Liver (tissue), 3 donors: ENCODE results near the gene CCN2.

Source experiments
- ATF3 ChIP-seq: IDR thresholded peaks from 2 replicates; pipeline ENCODE4 v1.6.1; 2016; ENCODE audit warnings: antibody characterized with exemption
- CTCF ChIP-seq: fragments of 150-350 bp; IDR thresholded peaks from 2 replicates; pipeline ENCODE4 v1.5.1; 2017; ENCODE audit warnings: improper control_type of control experiment, low read depth, low read length; ENCODE audit not compliant: missing input control
- EGR1 ChIP-seq, 2 donors: IDR thresholded peaks; 2 replicates each; pipeline ENCODE4 v1.6.1; 2016 to 2018; ENCODE audit warnings: antibody characterized with exemption in 2 of 2, low read depth in 2 of 2
- GABPA ChIP-seq, 2 donors: IDR thresholded peaks in 1 of 2; conservative IDR thresholded peaks in 1 of 2; 2 replicates each; pipeline ENCODE4 v1.6.1; 2016; ENCODE audit warnings: antibody characterized with exemption in 2 of 2, mild to moderate bottlenecking in 1 of 2, moderate library complexity in 1 of 2
- HNF4A ChIP-seq, 2 donors: conservative IDR thresholded peaks; 2 replicates each; pipeline ENCODE4 v1.6.1; 2016; ENCODE audit warnings: antibody characterized with exemption in 2 of 2, mild to moderate bottlenecking in 2 of 2
- HNF4G ChIP-seq: IDR thresholded peaks from 2 replicates; pipeline ENCODE4 v1.6.1; 2016; ENCODE audit warnings: antibody characterized with exemption
- JUND ChIP-seq, 2 donors: IDR thresholded peaks; 2 replicates each; pipeline ENCODE4 v1.6.1; 2016; ENCODE audit warnings: antibody characterized with exemption in 2 of 2
- MAX ChIP-seq: IDR thresholded peaks from 2 replicates; pipeline ENCODE4 v1.6.1; 2016; ENCODE audit warnings: antibody characterized with exemption
- RAD21 ChIP-seq, 2 donors: IDR thresholded peaks; 2 replicates each; pipeline ENCODE4 v1.6.1; 2016; ENCODE audit warnings: antibody characterized with exemption in 2 of 2, mild to moderate bottlenecking in 2 of 2
- REST ChIP-seq: IDR thresholded peaks from 2 replicates; pipeline ENCODE4 v1.6.1; 2016; ENCODE audit warnings: antibody characterized with exemption, mild to moderate bottlenecking
- RXRA ChIP-seq, 2 donors: IDR thresholded peaks; 2 replicates each; pipeline ENCODE4 v1.6.1; 2017 to 2018; ENCODE audit warnings: antibody characterized with exemption in 2 of 2, mild to moderate bottlenecking in 1 of 2
- SP1 ChIP-seq: IDR thresholded peaks from 2 replicates; pipeline ENCODE4 v1.6.1; 2018; ENCODE audit warnings: antibody characterized with exemption, mild to moderate bottlenecking
- YY1 ChIP-seq: IDR thresholded peaks from 2 replicates; pipeline ENCODE4 v1.6.1; 2016; ENCODE audit warnings: antibody characterized with exemption, mild to moderate bottlenecking
- ZBTB33 ChIP-seq: IDR thresholded peaks from 2 replicates; pipeline ENCODE4 v1.6.1; 2016; ENCODE audit warnings: antibody characterized with exemption
- donor health status: healthy.
- donor health status: healthy.

GRCh38 chr6:131920656-131921055, 30.5 kb downstream of the CCN2 start:
- no peak for TF ChIP-seq MAX
- TF ChIP-seq CTCF = no peak
- no peak for TF ChIP-seq YY1
- TF ChIP-seq HNF4A (conservative IDR thresholded peaks at IDR 0.05) = no peak
- TF ChIP-seq HNF4G = no peak
- no peak for TF ChIP-seq JUND (IDR thresholded peaks at IDR 0.05)
- TF ChIP-seq SP1 = no peak
- TF ChIP-seq RAD21 (IDR thresholded peaks at IDR 0.05) = no peak
- TF ChIP-seq ZBTB33 = no peak
- TF ChIP-seq GABPA (IDR thresholded peaks at IDR 0.05 in 1 of 2, conservative IDR thresholded peaks at IDR 0.05 in 1 of 2) = no peak
- no peak for TF ChIP-seq RXRA (IDR thresholded peaks at IDR 0.05)
- TF ChIP-seq EGR1 (IDR thresholded peaks at IDR 0.05; ENCODE audit: low read depth in 2 of 2) = no peak
- TF ChIP-seq REST = no peak
- TF ChIP-seq ATF3 = no peak
